Endodermal cell (in vitro differentiated cells): ENCODE measurements around the gene ZFAND6. TPM values are rescaled to one million over a fixed set of nuclear protein-coding genes. Genes with fewer than 3 reads are reported as not detected.

Experiments
- DNase-seq: peaks from one replicate; pipeline ENCODE4 v3.0.0-alpha.2; 2017
- H3K27ac ChIP-seq: 2 replicates; pipeline ENCODE4 v1.5.1; 2013; ENCODE audit warnings: mild to moderate bottlenecking, low read depth, low read length, moderate library complexity
- H3K27me3 ChIP-seq: 2 replicates; pipeline ENCODE4 v1.6.1; 2013; ENCODE audit warnings: mild to moderate bottlenecking, low read length, moderate library complexity; ENCODE audit not compliant: insufficient read depth, control insufficient read depth, poor library complexity, severe bottlenecking
- H3K36me3 ChIP-seq: 2 replicates; pipeline ENCODE4 v1.7.0; 2013; ENCODE audit warnings: mild to moderate bottlenecking, low read length, moderate library complexity; ENCODE audit not compliant: control insufficient read depth, insufficient read depth
- H3K4me1 ChIP-seq: one replicate; pipeline ENCODE4 v1.7.0; 2013; ENCODE audit warnings: low read length; ENCODE audit not compliant: control insufficient read depth, insufficient read depth
- H3K4me3 ChIP-seq: 2 replicates; pipeline ENCODE4 v1.5.1; 2013; ENCODE audit warnings: mild to moderate bottlenecking, low read length, moderate library complexity
- H3K9ac ChIP-seq: 2 replicates; pipeline ENCODE4 v1.6.1; 2013; ENCODE audit warnings: mild to moderate bottlenecking, low read length, moderate library complexity; ENCODE audit not compliant: poor library complexity, severe bottlenecking; ENCODE audit errors: extremely low read depth
- H3K9me3 ChIP-seq: 2 replicates; pipeline ENCODE4 v1.6.1; 2013; ENCODE audit warnings: mild to moderate bottlenecking, low read length, moderate library complexity; ENCODE audit not compliant: control insufficient read depth
- H3K27ac Mint-ChIP-seq: 2 replicates; pipeline ENCODE4 v1.8.0; 2020; ENCODE audit warnings: mixed read lengths
- H3K27me3 Mint-ChIP-seq: 2 replicates; pipeline ENCODE4 v1.8.0; 2021; ENCODE audit warnings: mild to moderate bottlenecking, mixed read lengths; ENCODE audit not compliant: insufficient read depth
- H3K36me3 Mint-ChIP-seq: 2 replicates; pipeline ENCODE4 v1.8.0; 2020; ENCODE audit warnings: low read depth, mixed read lengths
- H3K4me1 Mint-ChIP-seq: 2 replicates; pipeline ENCODE4 v1.8.0; 2020; ENCODE audit warnings: mixed read lengths
- H3K4me3 Mint-ChIP-seq: 2 replicates; pipeline ENCODE4 v1.8.0; 2020; ENCODE audit warnings: mild to moderate bottlenecking, moderate library complexity, mixed read lengths
- H3K9me3 Mint-ChIP-seq: 2 replicates; pipeline ENCODE4 v1.8.0; 2020; ENCODE audit warnings: mild to moderate bottlenecking, mixed read lengths
- whole genome bisulfite sequencing, 2 experiments: methylation state at CpG; one replicate each; pipeline versions ENCODE4 v1.1.5 to v1.1.7; 2013; ENCODE audit warnings: missing lambda C conversion rate in 2 of 2, mixed read lengths in 1 of 2; ENCODE audit not compliant: insufficient coverage in 1 of 2, insufficient read length in 1 of 2; 5-methylcytosine and 5-hydroxymethylcytosine counted together
- total RNA-seq, 2 donors: library from RNA; stranded (reverse); fragmentation: NEBNext Ultra II Directional in 1 of 2; extraction: Animal tissue kit (Norgen Biotek cat#: 25700) in 1 of 2; gene quantifications; 2 replicates in 1 of 2; 3 replicates in 1 of 2; pipeline ENCODE4 v1.2.1, GENCODE V29; 2021
- TF ChIP-seq, protein P1 (sequence below): fragments of 200-600 bp; sonication (generic); conservative IDR thresholded peaks from 2 replicates; pipeline ENCODE4 v1.5.0; 2021; ENCODE audit warnings: antibody characterized with exemption, mild to moderate bottlenecking

ZFAND6 gene
- total RNA-seq, 2 donors from 2014 or later, result 84.5 to 86.2 TPM

DNA sequence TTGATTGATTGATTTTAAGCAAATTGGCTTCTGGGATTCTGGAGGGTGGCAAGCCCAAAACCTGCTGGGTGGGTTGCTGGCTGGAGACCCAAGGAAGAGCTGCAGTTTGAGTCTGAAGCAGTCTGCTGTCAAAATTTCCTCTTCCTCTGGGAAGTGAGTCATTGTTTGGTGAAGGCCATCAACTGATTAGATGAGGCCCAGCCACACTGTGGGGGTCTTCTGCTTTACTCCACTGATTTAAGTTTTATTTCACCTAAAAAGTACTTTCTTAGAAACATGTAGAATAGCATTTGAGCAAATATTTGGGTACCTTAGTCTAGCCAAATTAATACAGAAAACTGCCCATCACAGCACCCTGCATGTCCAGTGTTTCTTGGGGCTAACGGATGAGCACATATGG is 127.1 kb downstream of the ZFAND6 start:
- Mint-ChIP-seq H3K4me3 (no peak overlapping the region), H3K27me3 (no peaks in the 10 kb centered on the region), H3K36me3 (peaks cover 11% of the 10 kb centered on the region), H3K27ac (no peak overlapping the region), H3K9me3 (no peaks in the 10 kb centered on the region), H3K4me1 (peaks cover 4% of the 10 kb centered on the region)
- Histone ChIP-seq H3K9ac (no peak overlapping the region), H3K4me1 (peaks cover 3% of the 10 kb centered on the region), H3K36me3 (peaks cover 7% of the 10 kb centered on the region), H3K27me3 (no peaks in the 10 kb centered on the region), H3K27ac (no peak overlapping the region), H3K9me3 (peaks cover 6% of the 10 kb centered on the region), H3K4me3 (no peak overlapping the region)
- WGBS, 2 experiments, result 94 to 100% methylated on average over 1 of the region's 1 CpG
- TF ChIP-seq, protein P1, sequence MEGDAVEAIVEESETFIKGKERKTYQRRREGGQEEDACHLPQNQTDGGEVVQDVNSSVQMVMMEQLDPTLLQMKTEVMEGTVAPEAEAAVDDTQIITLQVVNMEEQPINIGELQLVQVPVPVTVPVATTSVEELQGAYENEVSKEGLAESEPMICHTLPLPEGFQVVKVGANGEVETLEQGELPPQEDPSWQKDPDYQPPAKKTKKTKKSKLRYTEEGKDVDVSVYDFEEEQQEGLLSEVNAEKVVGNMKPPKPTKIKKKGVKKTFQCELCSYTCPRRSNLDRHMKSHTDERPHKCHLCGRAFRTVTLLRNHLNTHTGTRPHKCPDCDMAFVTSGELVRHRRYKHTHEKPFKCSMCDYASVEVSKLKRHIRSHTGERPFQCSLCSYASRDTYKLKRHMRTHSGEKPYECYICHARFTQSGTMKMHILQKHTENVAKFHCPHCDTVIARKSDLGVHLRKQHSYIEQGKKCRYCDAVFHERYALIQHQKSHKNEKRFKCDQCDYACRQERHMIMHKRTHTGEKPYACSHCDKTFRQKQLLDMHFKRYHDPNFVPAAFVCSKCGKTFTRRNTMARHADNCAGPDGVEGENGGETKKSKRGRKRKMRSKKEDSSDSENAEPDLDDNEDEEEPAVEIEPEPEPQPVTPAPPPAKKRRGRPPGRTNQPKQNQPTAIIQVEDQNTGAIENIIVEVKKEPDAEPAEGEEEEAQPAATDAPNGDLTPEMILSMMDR, result no peak
- DNase-seq, result no peak

Other genes with a start within 250 kb of the ZFAND6 start
- gene MTHFS, start 162.7 kb upstream of the ZFAND6 start, total RNA-seq, result 10 to 100 TPM; 28.2 to 33.6 TPM
- not detected for gene BCL2A1, start 88.5 kb upstream of the ZFAND6 start, total RNA-seq
- gene FAH, start 93.3 kb downstream of the ZFAND6 start, total RNA-seq, result 10 to 100 TPM; 11.9 to 14.2 TPM
- gene CTXND1, start 192.5 kb downstream of the ZFAND6 start, total RNA-seq, result under 1 TPM in 1 of 2 donors, not detected in 1; 0.04 TPM